RWPE2 (cell line): ENCODE measurements around the gene SCN3B.
A peak's percentile ranks its signal among the peaks of the same experiment; 100 is the strongest.

Experiments
- ATAC-seq: fragments of 200-7000 bp; cut with Tn5 transposase; 3 replicates; pipeline ENCODE4 v1.9.1; 2021; ENCODE audit warnings: low read depth
- DNase-seq: peaks from one replicate; pipeline ENCODE4 v3.0.0-alpha.2; 2020; ENCODE audit warnings: low spot score
- H3K27ac ChIP-seq: fragments of 450-650 bp; 2 replicates; pipeline ENCODE4 v1.5.1; 2017; ENCODE audit warnings: mild to moderate bottlenecking; ENCODE audit not compliant: poor library complexity, severe bottlenecking
- H3K27me3 ChIP-seq: fragments of 250-450 bp; sonication (Bioruptor Pico); 2 replicates; pipeline ENCODE4 v1.5.1; 2021; ENCODE audit warnings: mild to moderate bottlenecking, moderate library complexity; ENCODE audit not compliant: insufficient read depth, poor library complexity, severe bottlenecking
- H3K36me3 ChIP-seq: fragments of 250-450 bp; sonication (Bioruptor Pico); 2 replicates; pipeline ENCODE4 v1.5.1; 2020; ENCODE audit warnings: low read depth, mild to moderate bottlenecking, moderate library complexity
- H3K4me1 ChIP-seq: fragments of 250-450 bp; sonication (Bioruptor Pico); 2 replicates; pipeline ENCODE4 v1.5.1; 2021; ENCODE audit warnings: mild to moderate bottlenecking, moderate library complexity; ENCODE audit not compliant: insufficient read depth, poor library complexity, severe bottlenecking
- H3K4me3 ChIP-seq: fragments of 250-450 bp; sonication (Bioruptor Pico); 2 replicates; pipeline ENCODE4 v1.5.1; 2021; ENCODE audit warnings: mild to moderate bottlenecking, moderate library complexity; ENCODE audit not compliant: severe bottlenecking
- H3K9me3 ChIP-seq: fragments of 250-450 bp; sonication (Bioruptor Pico); 2 replicates; pipeline ENCODE4 v1.5.1; 2021; ENCODE audit warnings: mild to moderate bottlenecking, moderate library complexity; ENCODE audit not compliant: severe bottlenecking
- TF ChIP-seq, protein P1 (sequence below): fragments of 450-650 bp; IDR thresholded peaks from one replicate; pipeline ENCODE4 v1.5.1; 2017; ENCODE audit warnings: mild to moderate bottlenecking, moderate library complexity; ENCODE audit not compliant: poor library complexity, severe bottlenecking

SCN3B gene

DNA sequence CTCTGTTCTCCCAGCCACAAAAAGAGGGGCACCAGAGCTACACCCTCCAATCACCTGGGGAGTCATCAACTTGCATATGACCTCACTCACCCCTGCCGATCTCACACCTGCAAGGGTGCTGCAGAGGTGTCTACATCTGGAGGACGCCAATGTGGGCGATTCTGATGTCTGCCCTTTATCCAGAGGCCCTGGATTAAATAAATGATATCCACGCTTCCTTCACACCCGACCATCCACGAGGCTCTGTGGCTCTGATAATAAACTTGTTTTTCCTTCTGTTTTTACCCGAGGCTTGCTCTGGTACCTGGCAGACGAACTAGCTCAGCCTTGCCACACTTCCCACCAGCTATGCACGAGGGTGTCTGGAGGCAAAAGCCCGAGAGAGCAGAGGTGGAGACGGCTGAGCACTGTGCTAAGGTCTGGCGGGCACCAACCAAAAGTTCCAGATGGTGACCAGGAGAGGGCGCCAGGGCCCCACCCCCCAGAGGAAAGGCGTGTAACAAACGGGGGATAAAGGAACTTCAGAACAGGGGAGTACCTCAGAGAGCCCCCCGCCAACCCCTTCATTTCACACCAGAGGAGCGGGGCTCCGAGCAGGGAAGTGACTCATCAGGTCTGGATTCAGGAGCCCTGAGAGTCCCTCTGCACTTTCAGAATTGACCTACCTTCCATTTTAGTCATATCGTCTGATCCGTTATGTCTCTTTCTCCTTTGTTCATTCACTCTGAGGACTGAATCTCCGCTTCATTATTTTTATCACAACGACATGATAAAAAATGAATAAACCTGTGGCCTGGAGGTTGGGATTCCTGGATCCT is 13.5 kb downstream of the SCN3B start:
- peaks cover 11% of the 10 kb centered on the region for H3K27me3 ChIP-seq
- DNase-seq (no peak), ATAC-seq (peak; percentile 79)
- TF ChIP-seq, protein P1, sequence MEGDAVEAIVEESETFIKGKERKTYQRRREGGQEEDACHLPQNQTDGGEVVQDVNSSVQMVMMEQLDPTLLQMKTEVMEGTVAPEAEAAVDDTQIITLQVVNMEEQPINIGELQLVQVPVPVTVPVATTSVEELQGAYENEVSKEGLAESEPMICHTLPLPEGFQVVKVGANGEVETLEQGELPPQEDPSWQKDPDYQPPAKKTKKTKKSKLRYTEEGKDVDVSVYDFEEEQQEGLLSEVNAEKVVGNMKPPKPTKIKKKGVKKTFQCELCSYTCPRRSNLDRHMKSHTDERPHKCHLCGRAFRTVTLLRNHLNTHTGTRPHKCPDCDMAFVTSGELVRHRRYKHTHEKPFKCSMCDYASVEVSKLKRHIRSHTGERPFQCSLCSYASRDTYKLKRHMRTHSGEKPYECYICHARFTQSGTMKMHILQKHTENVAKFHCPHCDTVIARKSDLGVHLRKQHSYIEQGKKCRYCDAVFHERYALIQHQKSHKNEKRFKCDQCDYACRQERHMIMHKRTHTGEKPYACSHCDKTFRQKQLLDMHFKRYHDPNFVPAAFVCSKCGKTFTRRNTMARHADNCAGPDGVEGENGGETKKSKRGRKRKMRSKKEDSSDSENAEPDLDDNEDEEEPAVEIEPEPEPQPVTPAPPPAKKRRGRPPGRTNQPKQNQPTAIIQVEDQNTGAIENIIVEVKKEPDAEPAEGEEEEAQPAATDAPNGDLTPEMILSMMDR: peak; percentile 77
- H3K9me3 ChIP-seq: no peaks in the 10 kb centered on the region
- H3K27ac ChIP-seq: no peak overlapping the region
- no peaks in the 10 kb centered on the region for H3K36me3 ChIP-seq
- H3K4me1 ChIP-seq: no peaks in the 10 kb centered on the region
- H3K4me3 ChIP-seq: no peak overlapping the region

DNA sequence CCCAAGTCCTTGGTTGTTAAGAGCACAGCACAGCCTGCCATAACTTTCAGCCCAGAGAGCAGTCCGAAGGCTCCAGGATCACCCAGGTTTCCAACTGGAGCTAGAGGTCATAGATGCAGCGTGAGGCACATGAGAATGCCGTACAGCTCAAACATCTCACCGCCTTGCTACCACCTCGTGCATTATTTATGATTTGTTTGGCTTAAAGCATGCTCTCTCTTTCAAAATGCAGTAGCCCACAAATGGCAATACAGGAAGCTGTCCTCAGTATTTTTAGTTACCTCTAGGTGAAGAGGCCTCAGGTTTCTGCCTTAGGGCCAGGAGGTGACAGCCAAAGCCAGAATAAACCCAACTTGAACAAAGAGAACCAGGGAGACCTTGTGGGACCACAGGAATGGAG is 14.4 kb downstream of the SCN3B start:
- TF ChIP-seq, protein P1: no peak
- ATAC-seq: no peak

DNA sequence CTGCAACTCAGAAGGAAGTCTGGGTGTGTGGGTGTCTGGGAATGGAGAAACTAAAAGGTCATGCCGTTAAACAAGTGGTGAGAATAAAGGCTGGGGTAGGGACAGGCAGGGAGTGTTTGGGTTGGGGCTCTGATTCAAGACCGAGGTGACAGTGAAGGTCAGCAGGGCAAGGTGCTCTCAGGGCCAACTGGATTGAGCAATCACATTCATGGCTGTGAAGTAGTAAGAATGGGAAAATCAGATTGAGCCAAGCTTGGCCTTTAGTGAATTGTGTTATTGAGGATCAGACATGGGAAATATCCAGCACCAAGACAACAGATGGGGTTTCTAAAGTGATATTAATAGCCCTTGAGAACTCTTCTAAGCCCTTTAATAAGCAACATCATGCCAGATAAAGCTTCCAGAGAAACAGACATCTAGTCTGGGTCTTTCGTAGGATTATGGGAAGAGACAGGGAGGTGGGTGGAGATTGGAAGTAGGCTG is 24.3 kb downstream of the SCN3B start:
- no peak for ATAC-seq
- TF ChIP-seq, protein P1: no peak
- Histone ChIP-seq H3K27me3 (no peaks in the 10 kb centered on the region), H3K4me3 (no peak overlapping the region), H3K27ac (no peak overlapping the region), H3K4me1 (no peaks in the 10 kb centered on the region), H3K9me3 (no peaks in the 10 kb centered on the region), H3K36me3 (no peaks in the 10 kb centered on the region)
- no peak for DNase-seq

More for the DNA sequence above, 14.4 kb downstream of the SCN3B start:
- Histone ChIP-seq H3K4me1 (no peaks in the 10 kb centered on the region), H3K27ac (no peak overlapping the region), H3K36me3 (no peaks in the 10 kb centered on the region), H3K9me3 (no peaks in the 10 kb centered on the region), H3K27me3 (peaks cover 13% of the 10 kb centered on the region), H3K4me3 (no peak overlapping the region)
- no peak for DNase-seq

DNA sequence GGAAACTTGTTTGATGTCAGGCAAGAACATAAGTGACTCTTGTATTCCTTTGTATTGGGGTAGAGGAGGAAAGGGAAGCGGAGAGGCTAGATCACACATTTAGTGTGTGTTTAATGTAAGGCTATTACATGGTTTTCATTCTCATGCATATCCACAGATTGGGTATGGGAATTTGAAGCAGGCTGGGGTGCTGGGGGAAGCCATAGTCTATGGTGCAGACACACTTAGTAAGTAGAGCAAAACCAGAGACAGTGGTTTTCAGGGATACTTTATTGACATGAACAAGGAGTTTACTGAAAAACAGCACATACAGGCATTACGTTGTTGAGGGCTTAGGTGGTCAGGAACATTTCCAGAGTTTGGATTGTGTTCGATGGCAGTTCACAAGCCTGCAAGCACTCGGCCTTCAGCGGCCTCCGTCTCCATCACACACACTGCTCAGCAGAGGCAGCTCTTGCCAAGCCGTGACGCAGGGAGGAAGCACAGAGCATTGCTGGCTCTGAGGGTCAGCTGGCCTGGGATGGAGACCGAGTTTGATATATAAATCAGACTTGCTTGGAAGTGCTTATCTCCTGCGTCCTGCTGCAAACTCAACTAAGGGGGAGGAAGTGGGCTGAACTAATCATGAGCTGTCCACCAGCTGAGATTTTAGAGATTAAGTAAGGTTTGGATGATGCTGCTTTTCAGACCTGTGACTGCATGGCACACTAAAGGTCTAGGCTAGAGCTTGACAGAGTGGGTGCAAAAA is 25.3 kb downstream of the SCN3B start:
- Histone ChIP-seq H3K27ac (no peak overlapping the region), H3K27me3 (no peaks in the 10 kb centered on the region), H3K36me3 (no peaks in the 10 kb centered on the region), H3K4me3 (no peak overlapping the region), H3K4me1 (no peaks in the 10 kb centered on the region), H3K9me3 (no peaks in the 10 kb centered on the region)
- TF ChIP-seq, protein P1: no peak
- no peak for ATAC-seq
- no peak for DNase-seq
